Epithelial cell of esophagus (primary cell): ENCODE measurements around the gene PCDHA5.
"Not testable (repeated sequence)": the region's sequence is repeated elsewhere in the genome, so short reads cannot be mapped to it uniquely, and the experiment has no call there.

Source experiments
- DNase-seq: peaks from one replicate; pipeline ENCODE4 v3.0.0; 2010; ENCODE audit warnings: low read depth
- H3K4me3 ChIP-seq: 2 replicates; pipeline ENCODE4 v1.5.1; 2011; ENCODE audit warnings: mild to moderate bottlenecking, low read length, control low read depth
- CTCF ChIP-seq: IDR thresholded peaks from 2 replicates; pipeline ENCODE4 v1.5.1; 2011; ENCODE audit warnings: low read depth, mild to moderate bottlenecking, low read length, control low read depth, inconsistent platforms; ENCODE audit not compliant: insufficient read depth; ENCODE audit errors: missing control alignments

The PCDHA5 gene

GRCh38 chr5:140821375-140822280, at the start of gene PCDHA5:
TSS of gene PCDHA5 (plus strand) at chr5:140821613.
- peak; percentile 33 for DNase-seq
- peak; percentile 45 for TF ChIP-seq CTCF
- H3K4me3 ChIP-seq, result no peak within 1 kb of the TSS

- DNase-seq, result no peak
- no peak overlapping the region for H3K4me3 ChIP-seq
- TF ChIP-seq CTCF, result no peak
Measured at GRCh38 chr5:140780512-140780911, 40.9 kb upstream of the PCDHA5 start.

- DNase-seq, result no peak
- H3K4me3 ChIP-seq, result no peak within 1 kb of the TSS
- no peak for TF ChIP-seq CTCF
Measured at GRCh38 chr5:140785905-140786686, 35.3 kb upstream of the PCDHA5 start, which contains the start of gene PCDHA1. TSS of gene PCDHA1 (plus strand) at chr5:140786140.

- DNase-seq, result not testable (repeated sequence)
Measured at GRCh38 chr5:140787422-140787821, 34.0 kb upstream of the PCDHA5 start.

GRCh38 chr5:140787849-140788504, 33.4 kb upstream of the PCDHA5 start:
- not testable (repeated sequence) for DNase-seq, H3K4me3 ChIP-seq

More at GRCh38 chr5:140787422-140787821, 34.0 kb upstream of the PCDHA5 start:
- H3K4me3 ChIP-seq, result not testable (repeated sequence)

- no peak for DNase-seq
- TF ChIP-seq CTCF, result no peak
- no peak overlapping the region for H3K4me3 ChIP-seq
Measured at GRCh38 chr5:140791089-140791488, 30.3 kb upstream of the PCDHA5 start.

GRCh38 chr5:140794595-140795258, 26.7 kb upstream of the PCDHA5 start, which contains the start of gene PCDHA2:
TSS of gene PCDHA2 (plus strand) at chr5:140794852.
- DNase-seq, result no peak
- H3K4me3 ChIP-seq, result no peak within 1 kb of the TSS
- no peak for TF ChIP-seq CTCF
